ENCODE measurements around the gene RBM6. TPM values are rescaled to one million over a fixed set of nuclear protein-coding genes. Genes with fewer than 3 reads are reported as not detected.

The RBM6 gene
- total RNA-seq, 1 experiment from 2014 or later: 72.0 TPM

- ChIA-PET POLR2A (ENCODE audit: unreplicated experiment) (interaction anchor here (0.6 kb wide), 1 partner anchor 54 kb away, joined by 3 read pairs; no protein-coding TSS in a partner anchor), CTCF (interaction anchor here (0.6 kb wide), 1 partner anchor 228 kb away, joined by 6 read pairs; no protein-coding TSS in a partner anchor)
- no peaks in the 10 kb centered on the region for H3K9me3 ChIP-seq (ENCODE audit: insufficient read depth, low read depth)
- H3K4me1 ChIP-seq (replicated peaks; ENCODE audit: insufficient read depth): peaks cover 9% of the 10 kb centered on the region; the same call in 1 of the 2 replicates
- intact Hi-C loops (cut with micrococcal nuclease; ENCODE audit: unreplicated experiment): no loop called here
- H3F3A ChIP-seq (ENCODE audit: insufficient read depth, low read depth): peaks cover 4% of the 10 kb centered on the region; the same call in 1 of the 2 replicates
- TF ChIP-seq CTCF (conservative IDR thresholded peaks at IDR 0.05) (no peak), EZH2 (IDR thresholded peaks at IDR 0.05; ENCODE audit: low read depth) (no peak)
- H3K4me3 ChIP-seq: no peak overlapping the region
- H3K4me2 ChIP-seq: no peak overlapping the region
- no peaks in the 10 kb centered on the region; the same call in 1 of the 2 replicates for H4K20me1 ChIP-seq (ENCODE audit: insufficient read depth)
- H3K27me3 ChIP-seq (ENCODE audit: insufficient read depth, low read depth): no peaks in the 10 kb centered on the region
- no peaks in the 10 kb centered on the region for H3K9me2 ChIP-seq (ENCODE audit: insufficient read depth)
- H3K36me3 ChIP-seq (ENCODE audit: low read depth): no peaks in the 10 kb centered on the region
- no peak overlapping the region for H2AFZ ChIP-seq
- no TSS peak for BruUV-seq (replicated peaks)
- no peaks in the 10 kb centered on the region for H3K79me2 ChIP-seq (ENCODE audit: low read depth)
- peak; percentile 8 to 71 for DNase-seq
- no peak overlapping the region for H3K27ac ChIP-seq
Measured at GRCh38 chr3:49998326-49998725, 58.4 kb downstream of the RBM6 start.

- no TSS peak for BruUV-seq (replicated peaks)
- H3F3A ChIP-seq (ENCODE audit: insufficient read depth, low read depth): peaks cover 4% of the 10 kb centered on the region; the same call in 1 of the 2 replicates
- H3K9me3 ChIP-seq (ENCODE audit: insufficient read depth, low read depth): no peaks in the 10 kb centered on the region
- H3K4me2 ChIP-seq: no peak overlapping the region
- ChIA-PET POLR2A (ENCODE audit: unreplicated experiment) (no interaction called here), CTCF (no interaction called here)
- H4K20me1 ChIP-seq (ENCODE audit: insufficient read depth): no peaks in the 10 kb centered on the region; the same call in 1 of the 2 replicates
- H3K27ac ChIP-seq: no peak overlapping the region
- no peaks in the 10 kb centered on the region for H3K27me3 ChIP-seq (ENCODE audit: insufficient read depth, low read depth)
- intact Hi-C loops (cut with micrococcal nuclease; ENCODE audit: unreplicated experiment): no loop called here
- H3K9me2 ChIP-seq (ENCODE audit: insufficient read depth): no peaks in the 10 kb centered on the region
- H3K36me3 ChIP-seq (ENCODE audit: low read depth): no peaks in the 10 kb centered on the region
- H3K4me3 ChIP-seq: no peak overlapping the region
- TF ChIP-seq EZH2 (IDR thresholded peaks at IDR 0.05; ENCODE audit: low read depth) (no peak), CTCF (conservative IDR thresholded peaks at IDR 0.05) (no peak)
- H3K79me2 ChIP-seq (ENCODE audit: low read depth): no peaks in the 10 kb centered on the region
- peaks cover 9% of the 10 kb centered on the region; the same call in 1 of the 2 replicates for H3K4me1 ChIP-seq (replicated peaks; ENCODE audit: insufficient read depth)
- no peak for DNase-seq
- no peak overlapping the region for H2AFZ ChIP-seq
Measured at GRCh38 chr3:50001511-50001910, 61.6 kb downstream of the RBM6 start.

DNA sequence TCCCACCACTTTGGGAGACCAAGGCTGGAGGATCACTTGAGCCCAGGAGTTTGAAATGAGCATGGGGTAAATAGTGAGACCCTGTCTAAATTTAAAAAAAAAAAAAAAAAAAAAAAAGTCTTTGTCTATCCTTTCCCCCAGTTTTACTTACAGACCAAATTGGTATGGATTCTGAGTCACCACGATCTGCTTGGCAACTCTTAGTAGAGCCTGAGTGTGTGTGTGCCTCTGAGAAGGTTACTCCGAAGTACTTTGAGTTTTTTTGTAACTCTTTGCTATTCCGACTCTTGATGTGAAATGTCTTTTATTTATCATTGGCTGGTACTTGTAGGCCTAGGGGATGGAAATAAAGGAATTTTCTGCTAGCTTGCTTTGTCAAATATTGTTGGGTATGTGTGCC, 63.3 kb downstream of the RBM6 start:
- peaks cover under 1% of the 10 kb centered on the region; the same call in 1 of the 2 replicates for H3F3A ChIP-seq (ENCODE audit: insufficient read depth, low read depth)
- H3K36me3 ChIP-seq (ENCODE audit: low read depth): no peaks in the 10 kb centered on the region
- TF ChIP-seq CTCF (conservative IDR thresholded peaks at IDR 0.05) (no peak), EZH2 (IDR thresholded peaks at IDR 0.05; ENCODE audit: low read depth) (no peak)
- H3K9me2 ChIP-seq (ENCODE audit: insufficient read depth): no peaks in the 10 kb centered on the region
- no peaks in the 10 kb centered on the region for H3K27me3 ChIP-seq (ENCODE audit: insufficient read depth, low read depth)
- no peak for DNase-seq
- ChIA-PET CTCF (no interaction called here), POLR2A (ENCODE audit: unreplicated experiment) (no interaction called here)
- no peak overlapping the region for H3K4me2 ChIP-seq
- H3K9me3 ChIP-seq (ENCODE audit: insufficient read depth, low read depth): no peaks in the 10 kb centered on the region
- no TSS peak for BruUV-seq (replicated peaks)
- H3K27ac ChIP-seq: no peak overlapping the region
- H2AFZ ChIP-seq: no peak overlapping the region
- H3K4me3 ChIP-seq: no peak overlapping the region
- H3K79me2 ChIP-seq (ENCODE audit: low read depth): no peaks in the 10 kb centered on the region
- no peaks in the 10 kb centered on the region; the same call in 1 of the 2 replicates for H4K20me1 ChIP-seq (ENCODE audit: insufficient read depth)
- intact Hi-C loops (cut with micrococcal nuclease; ENCODE audit: unreplicated experiment): no loop called here
- peaks cover 6% of the 10 kb centered on the region; the same call in 1 of the 2 replicates for H3K4me1 ChIP-seq (replicated peaks; ENCODE audit: insufficient read depth)

All from PC-9 (cell line).